Breast epithelium (tissue), 4 donors: Measurements from ENCODE around the gene NAB1. TPM values are rescaled to one million over a fixed set of nuclear protein-coding genes. Genes with fewer than 3 reads are reported as not detected.

ENCODE experiments used
- DNase-seq, 2 donors: peaks; one replicate each; pipeline ENCODE4 v3.0.0-alpha.2; 2019; ENCODE audit warnings: low spot score in 2 of 2
- H3K27ac ChIP-seq, 2 donors: fragments of 200-600 bp; sonication (generic) in 1 of 2; one replicate each; pipeline ENCODE4 v1.5.1; 2016 to 2019; ENCODE audit warnings: mild to moderate bottlenecking in 1 of 2
- H3K27me3 ChIP-seq, 2 donors: fragments of 200-600 bp; sonication (generic) in 1 of 2; one replicate each; pipeline versions ENCODE4 v1.5.1 to v1.6.0; 2017 to 2019; ENCODE audit warnings: control low read depth in 1 of 2, mild to moderate bottlenecking in 1 of 2
- H3K36me3 ChIP-seq: fragments of 200-600 bp; one replicate; pipeline ENCODE4 v1.5.1; 2019
- H3K4me1 ChIP-seq, 2 donors: fragments of 200-600 bp; sonication (generic); one replicate each; pipeline ENCODE4 v1.5.1; 2016 to 2019; ENCODE audit warnings: control low read depth in 1 of 2
- H3K4me3 ChIP-seq, 3 donors: fragments of 200-600 bp; sonication (generic); 1 replicate in 2 of 3; 2 replicates in 1 of 3; pipeline ENCODE4 v1.5.1; 2016 to 2019; ENCODE audit warnings: mild to moderate bottlenecking in 3 of 3, moderate library complexity in 2 of 3
- H3K9me3 ChIP-seq, 2 donors: fragments of 200-600 bp; sonication (generic) in 1 of 2; one replicate each; pipeline ENCODE4 v1.5.1; 2016 to 2019; ENCODE audit warnings: control low read depth in 1 of 2
- CTCF ChIP-seq, 3 donors: fragments of 450-650 bp; IDR thresholded peaks; one replicate each; pipeline ENCODE4 v1.5.1; 2016 to 2017; ENCODE audit warnings: antibody characterized with exemption in 3 of 3, mild to moderate bottlenecking in 3 of 3, moderate library complexity in 3 of 3
- POLR2A ChIP-seq: fragments of 450-650 bp; IDR thresholded peaks from one replicate; pipeline ENCODE4 v1.6.1; 2016; ENCODE audit warnings: antibody characterized with exemption, mild to moderate bottlenecking, moderate library complexity
- intact Hi-C: fragments of 100-400 bp; cut with DNase I; formaldehyde crosslinking; loops from one replicate; pipeline ENCODE4 v1.15.1; 2023; ENCODE audit warnings: low total_unique reads
- total RNA-seq, 3 donors: library from RNA; depleted of rRNA; stranded (reverse); fragments of >200 nt; gene quantifications; one replicate each; pipeline ENCODE4 v1.1.0, GENCODE V29; 2016

NAB1 gene
- total RNA-seq, 3 donors from 2014 or later, result 40.2 to 76.2 (median 71.8) TPM

DNA sequence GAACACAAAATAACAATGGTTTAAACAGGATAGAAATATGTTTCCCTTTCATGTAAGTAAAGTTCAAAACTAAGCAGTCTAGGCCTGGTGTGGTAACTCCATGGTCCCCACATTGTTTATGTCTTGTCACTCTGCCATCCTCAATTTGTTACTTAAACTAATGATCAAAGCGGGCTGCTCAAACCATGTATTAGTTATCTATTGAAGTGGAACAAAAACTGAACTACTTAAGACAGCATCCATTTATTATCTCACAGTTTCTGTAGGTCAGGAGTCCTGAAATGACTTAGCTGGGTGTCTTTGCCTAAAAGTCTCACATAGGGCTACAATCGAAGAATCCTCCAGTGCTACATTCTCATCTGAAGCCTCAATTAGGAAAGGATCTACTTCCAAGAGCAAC lies 91.6 kb downstream of the NAB1 start:
- H3K27me3 ChIP-seq, result no peaks in the 10 kb centered on the region
- intact Hi-C loops, result no loop called here
- H3K27ac ChIP-seq, result no peak overlapping the region
- no peak for DNase-seq
- H3K4me3 ChIP-seq, result no peak overlapping the region
- H3K36me3 ChIP-seq, result no peaks in the 10 kb centered on the region
- H3K9me3 ChIP-seq, result no peaks in the 10 kb centered on the region
- no peaks in the 10 kb centered on the region for H3K4me1 ChIP-seq
- TF ChIP-seq CTCF (IDR thresholded peaks at IDR 0.05) (no peak), POLR2A (no peak)

Other genes with a start within 250 kb of the NAB1 start
- gene MFSD6, start 240.7 kb upstream of the NAB1 start, total RNA-seq, result 100 to 1,000 TPM in 1 of 3 donors, 10 to 100 TPM in 2; 52.0 to 180 (median 92.4) TPM
- gene NEMP2, start 114.4 kb upstream of the NAB1 start, total RNA-seq, result 1 to 10 TPM; 4.5 to 6.6 (median 5.2) TPM
- gene GLS, start 231.7 kb downstream of the NAB1 start, total RNA-seq, result 100 to 1,000 TPM in 2 of 3 donors, 10 to 100 TPM in 1; 96.7 to 157 (median 133) TPM